Loucy (cell line): Measurements from ENCODE around the gene CCL11.

ENCODE experiments used
- EZH2phosphoT487 ChIP-seq: fragments of 200-600 bp; IDR thresholded peaks from 2 replicates; pipeline ENCODE4 v1.6.1; 2018; ENCODE audit warnings: antibody characterized with exemption, mild to moderate bottlenecking, moderate library complexity, borderline replicate concordance
- TF ChIP-seq, protein P1 (sequence below): fragments of 200-600 bp; sonication (generic); conservative IDR thresholded peaks from 2 replicates; pipeline ENCODE4 v1.5.1; 2014; ENCODE audit warnings: mild to moderate bottlenecking, antibody characterized with exemption, low read length

DNA sequence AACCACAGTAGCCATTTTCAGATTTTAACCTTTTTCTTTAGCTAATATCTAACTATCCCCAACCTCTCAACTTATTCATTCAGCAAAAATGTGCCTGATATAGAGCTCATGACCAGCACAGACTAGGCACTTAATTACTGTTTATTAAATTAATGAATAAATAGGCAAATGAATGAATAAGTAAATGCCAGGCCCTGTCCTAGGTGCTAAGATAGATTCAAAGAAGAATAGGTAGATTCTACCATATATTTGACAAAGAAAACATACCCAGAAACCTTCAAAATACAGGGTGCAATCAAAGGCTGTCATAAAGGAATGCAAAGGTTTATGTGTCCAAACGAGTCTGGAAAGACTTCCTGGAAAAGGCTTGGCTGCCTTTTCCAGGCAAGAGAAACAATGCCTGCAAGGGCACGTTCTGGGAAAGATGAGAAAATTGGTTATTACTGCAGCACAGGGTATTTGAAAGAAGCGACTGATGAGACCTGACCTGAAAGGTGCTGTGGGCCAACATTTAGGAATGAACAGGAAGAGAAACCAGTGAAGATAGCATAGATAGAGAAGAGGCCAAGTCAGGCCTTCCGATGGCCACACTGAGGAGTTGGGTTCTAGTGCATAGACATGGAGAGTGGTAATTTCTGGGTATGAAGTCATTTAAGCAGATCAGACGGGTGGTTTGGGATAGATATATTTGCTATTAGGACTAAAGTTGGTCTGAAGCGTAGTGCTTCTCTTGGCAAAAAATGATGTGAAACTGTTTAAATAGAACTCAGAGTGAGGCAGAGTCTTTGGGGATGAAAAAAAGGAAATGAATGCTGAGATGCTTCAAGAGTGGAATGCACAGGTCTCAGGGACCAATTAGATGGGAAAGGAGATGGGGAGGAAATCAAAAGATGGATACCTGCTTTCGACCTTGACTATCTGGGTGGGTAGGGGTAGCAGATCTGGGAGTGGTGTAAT is 41.9 kb upstream of the CCL11 start:
- TF ChIP-seq, protein P1, sequence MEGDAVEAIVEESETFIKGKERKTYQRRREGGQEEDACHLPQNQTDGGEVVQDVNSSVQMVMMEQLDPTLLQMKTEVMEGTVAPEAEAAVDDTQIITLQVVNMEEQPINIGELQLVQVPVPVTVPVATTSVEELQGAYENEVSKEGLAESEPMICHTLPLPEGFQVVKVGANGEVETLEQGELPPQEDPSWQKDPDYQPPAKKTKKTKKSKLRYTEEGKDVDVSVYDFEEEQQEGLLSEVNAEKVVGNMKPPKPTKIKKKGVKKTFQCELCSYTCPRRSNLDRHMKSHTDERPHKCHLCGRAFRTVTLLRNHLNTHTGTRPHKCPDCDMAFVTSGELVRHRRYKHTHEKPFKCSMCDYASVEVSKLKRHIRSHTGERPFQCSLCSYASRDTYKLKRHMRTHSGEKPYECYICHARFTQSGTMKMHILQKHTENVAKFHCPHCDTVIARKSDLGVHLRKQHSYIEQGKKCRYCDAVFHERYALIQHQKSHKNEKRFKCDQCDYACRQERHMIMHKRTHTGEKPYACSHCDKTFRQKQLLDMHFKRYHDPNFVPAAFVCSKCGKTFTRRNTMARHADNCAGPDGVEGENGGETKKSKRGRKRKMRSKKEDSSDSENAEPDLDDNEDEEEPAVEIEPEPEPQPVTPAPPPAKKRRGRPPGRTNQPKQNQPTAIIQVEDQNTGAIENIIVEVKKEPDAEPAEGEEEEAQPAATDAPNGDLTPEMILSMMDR = no peak
- no peak for TF ChIP-seq EZH2phosphoT487
